Measurements from ENCODE around the gene MACROD1. TPM values are rescaled to one million over a fixed set of nuclear protein-coding genes. Genes with fewer than 3 reads are reported as not detected.

MACROD1 gene
- total RNA-seq, 1 experiment from 2014 or later, result not detected

DNA sequence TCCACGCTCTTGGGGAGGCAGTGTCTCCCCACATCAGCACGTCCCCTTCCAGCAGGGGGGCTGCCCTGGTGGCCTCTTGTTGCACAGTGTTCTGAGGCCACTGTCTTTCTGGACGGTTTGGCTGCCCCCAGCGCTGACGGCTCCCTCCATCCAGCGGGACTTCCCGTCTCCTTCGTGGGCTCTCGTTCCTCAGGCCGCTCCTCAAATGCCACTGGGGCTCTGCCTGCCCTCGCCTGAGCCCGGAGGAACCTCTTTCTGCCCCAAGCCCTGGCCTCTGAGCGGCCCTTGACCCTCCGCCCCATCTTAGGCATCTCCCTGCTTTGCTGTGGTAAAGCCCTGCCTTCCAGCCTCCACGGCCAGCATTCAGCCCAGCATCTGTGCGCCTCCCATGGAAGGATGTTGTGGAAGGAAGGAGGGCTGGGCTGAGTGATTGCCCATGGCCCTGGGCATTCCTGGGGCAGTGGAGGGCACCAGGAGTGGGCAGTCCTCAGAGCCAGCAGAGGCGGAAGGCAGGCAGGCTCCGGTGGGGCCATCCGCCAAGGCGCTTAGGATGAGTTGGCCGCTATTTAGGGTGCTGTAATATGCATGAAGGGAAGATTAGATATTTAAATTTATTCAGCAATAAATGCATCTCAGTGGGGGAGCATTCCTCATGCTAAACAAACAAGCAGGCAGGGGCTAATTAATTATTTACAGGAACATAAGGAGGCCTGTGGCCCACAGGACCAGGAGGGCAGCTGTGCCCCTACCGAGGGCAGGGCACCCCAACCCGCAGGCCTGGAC is 161.9 kb downstream of the MACROD1 start:
- no peaks in the 10 kb centered on the region for H3K4me1 ChIP-seq (ENCODE audit: low read length)
- H3K9me3 ChIP-seq (ENCODE audit: low read length), result no peaks in the 10 kb centered on the region
- H3K27ac ChIP-seq (ENCODE audit: low read length), result no peak overlapping the region
- H3K9me2 ChIP-seq (replicated peaks; ENCODE audit: insufficient read depth, low read length), result no peaks in the 10 kb centered on the region
- no peak for DNase-seq
- no peaks in the 10 kb centered on the region; the same call in 1 of the 2 replicates for H3K36me3 ChIP-seq (ENCODE audit: insufficient read depth, low read length)
- no peak overlapping the region for H3K4me3 ChIP-seq (ENCODE audit: low read length)
- H3K9ac ChIP-seq (ENCODE audit: low read length), result no peak overlapping the region
- H3K79me2 ChIP-seq (ENCODE audit: low read length), result no peaks in the 10 kb centered on the region
- peaks cover 9% of the 10 kb centered on the region; the same call in 1 of the 2 replicates for H4K20me1 ChIP-seq (ENCODE audit: insufficient read depth, low read depth, low read length)
- H2AFZ ChIP-seq (ENCODE audit: low read length), result no peak overlapping the region
- no peak overlapping the region for H3K4me2 ChIP-seq (ENCODE audit: low read depth, low read length, poor library complexity, severe bottlenecking)
- no peaks in the 10 kb centered on the region for H3K27me3 ChIP-seq (ENCODE audit: low read length)

DNA sequence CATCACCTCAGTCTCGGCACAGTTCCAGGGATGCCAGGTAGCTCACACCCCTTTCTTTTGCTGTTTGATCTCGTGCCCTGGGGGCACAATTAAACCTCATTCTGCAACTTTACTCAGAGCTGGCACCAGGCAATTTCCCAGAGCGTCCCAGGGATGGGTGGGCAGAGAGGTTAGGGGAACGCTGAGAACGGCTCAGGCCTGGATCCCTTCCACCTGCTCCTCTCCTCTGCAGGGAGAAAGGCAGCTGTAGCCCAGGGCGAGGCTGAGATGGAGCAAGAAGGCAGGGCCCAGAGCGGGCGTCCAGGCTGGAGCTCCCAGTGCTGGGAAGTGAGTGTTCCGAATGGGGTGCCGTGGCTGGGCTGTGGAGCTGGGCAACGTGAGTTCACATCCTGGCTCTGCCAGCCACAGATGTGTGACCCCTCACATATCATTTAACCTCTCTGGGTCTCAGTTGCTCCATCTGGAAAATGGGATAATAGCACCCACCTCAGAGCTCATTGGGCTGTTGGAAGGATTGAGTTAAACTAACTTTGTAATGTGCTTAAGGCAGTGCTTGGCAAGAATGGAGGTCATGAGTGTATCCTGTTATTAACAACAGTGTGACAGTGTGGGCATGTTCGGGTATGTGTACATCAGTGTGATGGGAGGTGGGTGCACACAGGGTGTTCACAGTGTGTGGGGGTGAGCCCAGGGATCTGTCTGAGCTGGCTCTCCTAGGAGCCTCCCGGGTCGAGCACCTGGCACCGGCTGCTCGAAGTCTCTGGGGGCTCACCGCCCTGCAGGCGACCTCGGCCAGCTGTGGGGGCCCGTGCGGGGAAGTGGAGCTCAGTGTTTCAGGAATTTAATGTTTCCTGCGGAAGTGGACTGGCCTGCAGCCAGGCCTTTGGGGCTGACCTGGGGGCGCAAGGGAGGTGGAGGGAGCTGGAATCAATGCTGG is 164.2 kb downstream of the MACROD1 start:
- no peaks in the 10 kb centered on the region for H3K9me3 ChIP-seq (ENCODE audit: low read length)
- H4K20me1 ChIP-seq (ENCODE audit: insufficient read depth, low read depth, low read length), result peaks cover 6% of the 10 kb centered on the region; the same call in 1 of the 2 replicates
- H3K9ac ChIP-seq (ENCODE audit: low read length), result no peak overlapping the region
- H3K4me2 ChIP-seq (ENCODE audit: low read depth, low read length, poor library complexity, severe bottlenecking), result no peak overlapping the region
- H3K27ac ChIP-seq (ENCODE audit: low read length), result no peak overlapping the region
- H3K36me3 ChIP-seq (ENCODE audit: insufficient read depth, low read length), result peaks cover 3% of the 10 kb centered on the region; the same call in 1 of the 2 replicates
- H3K27me3 ChIP-seq (ENCODE audit: low read length), result no peaks in the 10 kb centered on the region
- DNase-seq, result no peak
- no peak overlapping the region for H3K4me3 ChIP-seq (ENCODE audit: low read length)
- H3K4me1 ChIP-seq (ENCODE audit: low read length), result no peaks in the 10 kb centered on the region
- no peak overlapping the region for H2AFZ ChIP-seq (ENCODE audit: low read length)
- H3K9me2 ChIP-seq (replicated peaks; ENCODE audit: insufficient read depth, low read length), result no peaks in the 10 kb centered on the region
- H3K79me2 ChIP-seq (ENCODE audit: low read length), result no peaks in the 10 kb centered on the region

GRCh38 chr11:64000740-64001483 is 165.0 kb downstream of the MACROD1 start:
- Histone ChIP-seq H3K9me2 (replicated peaks; ENCODE audit: insufficient read depth, low read length) (no peaks in the 10 kb centered on the region), H3K79me2 (ENCODE audit: low read length) (no peaks in the 10 kb centered on the region), H3K4me3 (ENCODE audit: low read length) (no peak overlapping the region), H3K36me3 (ENCODE audit: insufficient read depth, low read length) (peaks cover 3% of the 10 kb centered on the region; the same call in 1 of the 2 replicates), H3K9me3 (ENCODE audit: low read length) (no peaks in the 10 kb centered on the region), H3K27me3 (ENCODE audit: low read length) (no peaks in the 10 kb centered on the region), H3K27ac (ENCODE audit: low read length) (no peak overlapping the region), H2AFZ (ENCODE audit: low read length) (no peak overlapping the region), H4K20me1 (ENCODE audit: insufficient read depth, low read depth, low read length) (peaks cover 6% of the 10 kb centered on the region; the same call in 1 of the 2 replicates), H3K4me1 (ENCODE audit: low read length) (no peaks in the 10 kb centered on the region), H3K9ac (ENCODE audit: low read length) (no peak overlapping the region), H3K4me2 (ENCODE audit: low read depth, low read length, poor library complexity, severe bottlenecking) (no peak overlapping the region)
- no peak for DNase-seq

DNA sequence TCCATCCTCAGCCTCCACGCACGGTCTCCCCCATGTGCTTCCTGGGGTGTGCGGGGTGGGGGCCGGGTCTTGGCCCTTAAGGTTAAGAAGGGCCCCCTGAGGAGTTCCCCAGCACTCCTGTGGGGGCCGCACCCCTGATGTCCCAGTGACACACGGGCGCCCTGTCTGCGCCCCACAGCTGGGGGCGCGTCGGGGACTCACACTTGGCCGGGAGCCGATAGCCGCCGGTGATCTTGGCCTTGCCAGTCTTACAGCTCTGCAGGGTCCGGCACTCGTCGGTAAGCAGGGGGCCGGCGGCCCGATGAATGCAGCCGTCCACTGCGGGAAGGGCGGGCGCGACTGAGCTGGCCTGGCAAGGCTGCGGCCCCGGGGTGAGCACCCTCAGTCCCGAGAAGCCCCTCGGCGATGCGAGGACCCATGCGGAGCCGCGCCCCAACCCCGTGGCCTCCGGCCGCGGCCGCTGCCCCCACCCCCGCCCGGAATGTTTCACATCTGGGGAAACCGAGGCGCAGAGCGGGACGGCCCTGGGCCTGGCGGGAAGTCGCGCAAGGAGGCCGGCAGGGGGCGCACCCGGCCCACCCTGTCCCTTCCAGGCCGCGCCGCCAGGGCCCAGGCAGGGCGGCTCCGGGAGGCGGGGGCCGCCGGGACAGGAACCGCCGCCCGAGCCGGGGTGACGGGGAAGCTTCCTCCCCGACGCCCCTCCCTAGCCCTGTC is 165.7 kb downstream of the MACROD1 start:
- no peaks in the 10 kb centered on the region for H3K9me2 ChIP-seq (replicated peaks; ENCODE audit: insufficient read depth, low read length)
- no peak overlapping the region for H3K4me3 ChIP-seq (ENCODE audit: low read length)
- H2AFZ ChIP-seq (ENCODE audit: low read length), result no peak overlapping the region
- H4K20me1 ChIP-seq (ENCODE audit: insufficient read depth, low read depth, low read length), result peaks cover 6% of the 10 kb centered on the region; the same call in 1 of the 2 replicates
- H3K9me3 ChIP-seq (ENCODE audit: low read length), result no peaks in the 10 kb centered on the region
- no peaks in the 10 kb centered on the region for H3K4me1 ChIP-seq (ENCODE audit: low read length)
- H3K79me2 ChIP-seq (ENCODE audit: low read length), result no peaks in the 10 kb centered on the region
- peaks cover 3% of the 10 kb centered on the region; the same call in 1 of the 2 replicates for H3K36me3 ChIP-seq (ENCODE audit: insufficient read depth, low read length)
- no peak overlapping the region for H3K27ac ChIP-seq (ENCODE audit: low read length)
- DNase-seq, result peak; percentile 55
- no peak overlapping the region for H3K9ac ChIP-seq (ENCODE audit: low read length)
- no peak overlapping the region for H3K4me2 ChIP-seq (ENCODE audit: low read depth, low read length, poor library complexity, severe bottlenecking)
- no peaks in the 10 kb centered on the region for H3K27me3 ChIP-seq (ENCODE audit: low read length)

DNA sequence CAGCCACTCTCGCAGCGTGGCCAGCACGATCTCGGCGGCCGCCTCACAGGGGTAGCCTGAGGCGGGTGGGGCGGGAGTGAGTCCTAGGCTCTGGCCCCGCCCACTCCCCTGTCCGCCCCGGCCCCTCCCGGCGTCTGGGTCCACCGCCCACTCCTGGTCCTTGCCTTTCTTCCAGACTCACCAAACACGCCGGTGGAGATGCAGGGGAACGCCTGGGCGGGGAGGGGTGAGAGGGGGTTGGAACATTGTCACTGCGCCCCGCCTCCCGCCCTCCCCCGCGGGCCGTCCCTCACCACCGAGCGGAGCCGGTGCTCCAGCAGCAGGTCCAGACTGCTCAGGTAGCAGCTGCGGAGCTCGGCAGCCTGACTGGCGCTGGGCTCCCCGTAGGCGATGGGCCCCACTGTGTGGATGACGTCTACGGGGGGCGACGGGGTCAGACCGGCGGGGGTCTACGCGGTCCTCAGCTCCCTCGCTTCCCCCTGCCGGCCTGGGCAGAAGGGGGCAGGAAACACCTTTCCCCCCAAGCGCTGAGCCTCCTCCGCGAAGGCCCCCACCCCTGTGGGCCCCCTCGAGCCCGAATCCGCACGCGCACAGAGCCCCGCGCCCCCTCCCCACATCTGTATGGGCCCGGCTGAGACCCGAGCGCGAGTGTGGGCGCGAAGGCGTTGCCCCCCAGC is 166.4 kb downstream of the MACROD1 start:
- no peak overlapping the region for H3K27ac ChIP-seq (ENCODE audit: low read length)
- no peak overlapping the region for H2AFZ ChIP-seq (ENCODE audit: low read length)
- no peak for DNase-seq
- H3K9me3 ChIP-seq (ENCODE audit: low read length), result no peaks in the 10 kb centered on the region
- H3K27me3 ChIP-seq (ENCODE audit: low read length), result no peaks in the 10 kb centered on the region
- no peak overlapping the region for H3K4me2 ChIP-seq (ENCODE audit: low read depth, low read length, poor library complexity, severe bottlenecking)
- no peak overlapping the region for H3K4me3 ChIP-seq (ENCODE audit: low read length)
- H3K4me1 ChIP-seq (ENCODE audit: low read length), result no peaks in the 10 kb centered on the region
- H3K9ac ChIP-seq (ENCODE audit: low read length), result no peak overlapping the region
- no peaks in the 10 kb centered on the region for H3K79me2 ChIP-seq (ENCODE audit: low read length)
- H3K9me2 ChIP-seq (replicated peaks; ENCODE audit: insufficient read depth, low read length), result no peaks in the 10 kb centered on the region
- peaks cover 6% of the 10 kb centered on the region; the same call in 1 of the 2 replicates for H4K20me1 ChIP-seq (ENCODE audit: insufficient read depth, low read depth, low read length)
- H3K36me3 ChIP-seq (ENCODE audit: insufficient read depth, low read length), result peaks cover 3% of the 10 kb centered on the region; the same call in 1 of the 2 replicates

- no peak overlapping the region for H3K27ac ChIP-seq (ENCODE audit: low read length)
- H3K27me3 ChIP-seq (ENCODE audit: low read length), result no peaks in the 10 kb centered on the region
- H3K79me2 ChIP-seq (ENCODE audit: low read length), result no peaks in the 10 kb centered on the region
- no peak for DNase-seq
- no peak overlapping the region for H3K4me3 ChIP-seq (ENCODE audit: low read length)
- H3K36me3 ChIP-seq (ENCODE audit: insufficient read depth, low read length), result peaks cover 3% of the 10 kb centered on the region; the same call in 1 of the 2 replicates
- no peak overlapping the region for H3K4me2 ChIP-seq (ENCODE audit: low read depth, low read length, poor library complexity, severe bottlenecking)
- H4K20me1 ChIP-seq (ENCODE audit: insufficient read depth, low read depth, low read length), result peaks cover 6% of the 10 kb centered on the region; the same call in 1 of the 2 replicates
- no peaks in the 10 kb centered on the region for H3K9me2 ChIP-seq (replicated peaks; ENCODE audit: insufficient read depth, low read length)
- H3K4me1 ChIP-seq (ENCODE audit: low read length), result no peaks in the 10 kb centered on the region
- H2AFZ ChIP-seq (ENCODE audit: low read length), result no peak overlapping the region
- no peak overlapping the region for H3K9ac ChIP-seq (ENCODE audit: low read length)
- no peaks in the 10 kb centered on the region for H3K9me3 ChIP-seq (ENCODE audit: low read length)
Observed at GRCh38 chr11:63998558-63999348, 167.2 kb downstream of the MACROD1 start.

Data from Karpas-422 (cell line).